PC-9 (cell line): Measurements from ENCODE around the gene MTX3.

Experiments used
- CTCF ChIP-seq: fragments of 200-600 bp; sonication (generic); conservative IDR thresholded peaks from 2 replicates; pipeline ENCODE4 v1.6.1; 2017; ENCODE audit warnings: mixed run types, antibody characterized with exemption, mild to moderate bottlenecking, moderate library complexity
- EZH2 ChIP-seq: fragments of 200-600 bp; sonication (generic); IDR thresholded peaks from 2 replicates; pipeline ENCODE4 v1.8.0; 2017; ENCODE audit warnings: antibody characterized with exemption, low read depth

GRCh38 chr5:79931866-79932265 is 59.2 kb downstream of the MTX3 start:
- TF ChIP-seq CTCF (no peak), EZH2 (no peak)
